ENCODE measurements around the gene MAGEA12. TPM values are rescaled to one million over a fixed set of nuclear protein-coding genes. Genes with fewer than 3 reads are reported as not detected.

MAGEA12 gene, protein sequence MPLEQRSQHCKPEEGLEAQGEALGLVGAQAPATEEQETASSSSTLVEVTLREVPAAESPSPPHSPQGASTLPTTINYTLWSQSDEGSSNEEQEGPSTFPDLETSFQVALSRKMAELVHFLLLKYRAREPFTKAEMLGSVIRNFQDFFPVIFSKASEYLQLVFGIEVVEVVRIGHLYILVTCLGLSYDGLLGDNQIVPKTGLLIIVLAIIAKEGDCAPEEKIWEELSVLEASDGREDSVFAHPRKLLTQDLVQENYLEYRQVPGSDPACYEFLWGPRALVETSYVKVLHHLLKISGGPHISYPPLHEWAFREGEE
- total RNA-seq, result not detected in 2 replicates

DNA sequence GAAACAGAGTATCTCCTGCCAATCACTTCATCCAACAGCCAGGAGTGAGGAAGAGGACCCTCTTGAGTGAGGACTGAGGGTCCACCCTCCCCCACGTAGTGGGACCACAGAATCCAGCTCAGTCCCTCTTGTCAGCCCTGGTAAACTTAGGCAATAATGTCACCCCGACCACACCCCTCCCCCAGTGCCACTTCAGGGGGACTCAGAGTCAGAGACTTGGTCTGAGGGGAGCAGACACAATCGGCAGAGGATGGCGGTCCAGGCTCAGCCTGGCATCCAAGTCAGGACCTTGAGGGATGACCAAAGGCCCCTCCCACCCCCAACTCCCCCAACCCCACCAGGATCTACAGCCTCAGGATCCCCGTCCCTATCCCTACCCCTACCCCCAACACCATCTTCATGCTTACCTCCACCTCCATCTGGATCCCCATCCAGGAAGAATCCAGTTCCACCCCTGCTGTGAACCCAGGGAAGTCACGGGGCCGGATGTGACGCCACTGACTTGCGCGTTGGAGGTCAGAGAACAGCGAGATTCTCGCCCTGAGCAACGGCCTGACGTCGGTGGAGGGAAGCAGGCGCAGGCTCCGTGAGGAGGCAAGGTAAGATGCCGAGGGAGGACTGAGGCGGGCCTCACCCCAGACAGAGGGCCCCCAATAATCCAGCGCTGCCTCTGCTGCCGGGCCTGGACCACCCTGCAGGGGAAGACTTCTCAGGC is at the start of gene MAGEA12, which contains the start of gene CSAG1:
MAGEA12 (plus strand) TSS at position 497 of the 715 bp plus-strand sequence. CDS start 2,405 bp downstream, outside the sequence.
CSAG1 (minus strand) TSS at position 461 of the 715 bp plus-strand sequence. CDS start 1,261 bp downstream, outside the sequence.

DNA sequence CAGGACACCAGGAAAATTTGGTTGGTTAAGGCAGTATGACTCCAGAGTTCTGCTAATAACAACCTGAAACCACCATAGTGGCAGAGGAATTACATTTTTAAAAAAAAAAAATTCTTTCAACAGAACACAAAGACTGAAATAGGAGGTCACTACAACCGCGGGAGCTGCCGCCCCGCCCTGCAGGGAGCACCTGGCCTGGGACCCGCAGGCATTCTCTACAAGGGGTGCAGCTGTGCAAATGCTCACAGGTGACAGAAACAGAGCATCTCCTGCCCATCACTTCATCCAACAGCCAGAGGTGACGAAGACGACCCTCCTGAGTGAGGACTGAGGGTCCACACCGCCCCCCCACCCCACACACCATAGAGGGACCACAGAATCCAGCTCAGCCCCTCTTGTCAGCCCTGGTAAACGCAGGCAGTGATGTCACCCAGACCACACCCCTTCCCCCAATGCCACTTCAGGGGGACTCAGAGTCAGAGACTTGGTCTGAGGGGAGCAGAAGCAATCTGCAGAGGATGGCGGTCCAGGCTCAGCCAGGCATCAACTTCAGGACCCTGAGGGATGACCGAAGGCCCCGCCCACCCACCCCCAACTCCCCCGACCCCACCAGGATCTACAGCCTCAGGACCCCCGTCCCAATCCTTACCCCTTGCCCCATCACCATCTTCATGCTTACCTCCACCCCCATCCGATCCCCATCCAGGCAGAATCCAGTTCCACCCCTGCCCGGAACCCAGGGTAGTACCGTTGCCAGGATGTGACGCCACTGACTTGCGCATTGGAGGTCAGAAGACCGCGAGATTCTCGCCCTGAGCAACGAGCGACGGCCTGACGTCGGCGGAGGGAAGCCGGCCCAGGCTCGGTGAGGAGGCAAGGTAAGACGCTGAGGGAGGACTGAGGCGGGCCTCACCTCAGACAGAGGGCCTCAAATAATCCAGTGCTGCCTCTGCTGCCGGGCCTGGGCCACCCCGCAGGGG is 35.3 kb upstream of the MAGEA12 start, which contains the start of gene MAGEA3:
MAGEA3 (plus strand) TSS at position 843 of the 980 bp plus-strand sequence. CDS start 2,039 bp downstream, outside the sequence.

DNA sequence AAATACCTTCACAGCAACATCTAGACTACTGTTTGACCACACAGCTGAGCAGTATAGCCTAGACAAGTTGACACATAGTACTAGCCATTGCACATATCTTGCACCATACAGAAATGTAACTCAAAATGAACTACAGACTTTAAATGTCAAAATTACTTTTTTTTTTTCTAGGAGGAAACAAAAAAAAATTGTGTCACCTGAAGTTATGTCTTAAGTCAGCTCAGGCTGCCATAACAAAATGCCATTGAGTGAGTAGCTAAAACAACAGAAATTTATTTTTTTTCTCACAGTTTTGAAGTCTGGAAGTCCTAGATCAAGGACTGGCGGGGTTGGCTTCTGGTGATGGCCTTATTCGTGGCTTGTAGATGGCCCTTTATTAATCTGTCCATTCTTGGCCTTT is 24.4 kb upstream of the MAGEA12 start, which contains the start of gene CSAG2:
CSAG2 (minus strand) TSS at position 101 of the 400 bp plus-strand sequence. CDS start 161 bp downstream, outside the sequence.

DNA sequence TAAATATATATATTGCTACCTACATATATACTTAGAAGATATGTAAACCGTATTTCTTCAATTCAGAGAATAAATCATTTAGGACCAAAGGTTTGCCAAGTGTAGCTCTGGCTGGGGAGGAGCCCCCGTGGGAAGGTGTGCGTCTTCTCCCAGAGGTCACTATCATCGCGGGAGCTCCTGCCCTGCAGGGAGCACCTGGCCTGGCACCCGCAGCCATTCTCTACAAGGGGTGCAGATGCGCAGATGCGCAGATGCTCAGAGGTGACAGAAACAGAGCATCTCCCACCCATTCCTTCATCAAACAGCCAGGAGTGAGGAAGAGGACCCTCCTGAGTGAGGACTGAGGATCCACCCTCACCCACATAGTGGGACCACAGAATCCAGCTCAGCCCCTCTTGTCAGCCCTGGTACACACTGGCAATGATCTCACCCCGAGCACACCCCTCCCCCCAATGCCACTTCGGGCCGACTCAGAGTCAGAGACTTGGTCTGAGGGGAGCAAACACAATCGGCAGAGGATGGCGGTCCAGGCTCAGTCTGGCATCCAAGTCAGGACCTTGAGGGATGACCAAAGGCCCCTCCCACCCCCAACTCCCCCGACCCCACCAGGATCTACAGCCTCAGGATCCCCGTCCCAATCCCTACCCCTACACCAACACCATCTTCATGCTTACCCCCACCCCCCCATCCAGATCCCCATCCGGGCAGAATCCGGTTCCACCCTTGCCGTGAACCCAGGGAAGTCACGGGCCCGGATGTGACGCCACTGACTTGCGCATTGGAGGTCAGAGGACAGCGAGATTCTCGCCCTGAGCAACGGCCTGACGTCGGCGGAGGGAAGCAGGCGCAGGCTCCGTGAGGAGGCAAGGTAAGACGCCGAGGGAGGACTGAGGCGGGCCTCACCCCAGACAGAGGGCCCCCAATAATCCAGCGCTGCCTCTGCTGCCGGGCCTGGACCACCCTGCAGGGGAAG is 19.5 kb upstream of the MAGEA12 start, which contains the start of gene MAGEA2B:
MAGEA2B (plus strand) TSS at position 814 of the 973 bp plus-strand sequence. CDS start 2,479 bp downstream, outside the sequence.

DNA sequence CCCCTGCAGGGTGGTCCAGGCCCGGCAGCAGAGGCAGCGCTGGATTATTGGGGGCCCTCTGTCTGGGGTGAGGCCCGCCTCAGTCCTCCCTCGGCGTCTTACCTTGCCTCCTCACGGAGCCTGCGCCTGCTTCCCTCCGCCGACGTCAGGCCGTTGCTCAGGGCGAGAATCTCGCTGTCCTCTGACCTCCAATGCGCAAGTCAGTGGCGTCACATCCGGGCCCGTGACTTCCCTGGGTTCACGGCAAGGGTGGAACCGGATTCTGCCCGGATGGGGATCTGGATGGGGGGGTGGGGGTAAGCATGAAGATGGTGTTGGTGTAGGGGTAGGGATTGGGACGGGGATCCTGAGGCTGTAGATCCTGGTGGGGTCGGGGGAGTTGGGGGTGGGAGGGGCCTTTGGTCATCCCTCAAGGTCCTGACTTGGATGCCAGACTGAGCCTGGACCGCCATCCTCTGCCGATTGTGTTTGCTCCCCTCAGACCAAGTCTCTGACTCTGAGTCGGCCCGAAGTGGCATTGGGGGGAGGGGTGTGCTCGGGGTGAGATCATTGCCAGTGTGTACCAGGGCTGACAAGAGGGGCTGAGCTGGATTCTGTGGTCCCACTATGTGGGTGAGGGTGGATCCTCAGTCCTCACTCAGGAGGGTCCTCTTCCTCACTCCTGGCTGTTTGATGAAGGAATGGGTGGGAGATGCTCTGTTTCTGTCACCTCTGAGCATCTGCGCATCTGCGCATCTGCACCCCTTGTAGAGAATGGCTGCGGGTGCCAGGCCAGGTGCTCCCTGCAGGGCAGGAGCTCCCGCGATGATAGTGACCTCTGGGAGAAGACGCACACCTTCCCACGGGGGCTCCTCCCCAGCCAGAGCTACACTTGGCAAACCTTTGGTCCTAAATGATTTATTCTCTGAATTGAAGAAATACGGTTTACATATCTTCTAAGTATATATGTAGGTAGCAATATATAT is 20.4 kb downstream of the MAGEA12 start, which contains the start of gene MAGEA2:
MAGEA2 (minus strand) TSS at position 157 of the 965 bp plus-strand sequence. CDS start 2,479 bp downstream, outside the sequence.

DNA sequence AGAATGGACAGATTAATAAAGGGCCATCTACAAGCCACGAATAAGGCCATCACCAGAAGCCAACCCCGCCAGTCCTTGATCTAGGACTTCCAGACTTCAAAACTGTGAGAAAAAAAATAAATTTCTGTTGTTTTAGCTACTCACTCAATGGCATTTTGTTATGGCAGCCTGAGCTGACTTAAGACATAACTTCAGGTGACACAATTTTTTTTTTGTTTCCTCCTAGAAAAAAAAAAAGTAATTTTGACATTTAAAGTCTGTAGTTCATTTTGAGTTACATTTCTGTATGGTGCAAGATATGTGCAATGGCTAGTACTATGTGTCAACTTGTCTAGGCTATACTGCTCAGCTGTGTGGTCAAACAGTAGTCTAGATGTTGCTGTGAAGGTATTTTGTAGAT is 25.4 kb downstream of the MAGEA12 start, which contains the start of gene CSAG3:
CSAG3 (plus strand) TSS at position 301 of the 400 bp plus-strand sequence.

DNA sequence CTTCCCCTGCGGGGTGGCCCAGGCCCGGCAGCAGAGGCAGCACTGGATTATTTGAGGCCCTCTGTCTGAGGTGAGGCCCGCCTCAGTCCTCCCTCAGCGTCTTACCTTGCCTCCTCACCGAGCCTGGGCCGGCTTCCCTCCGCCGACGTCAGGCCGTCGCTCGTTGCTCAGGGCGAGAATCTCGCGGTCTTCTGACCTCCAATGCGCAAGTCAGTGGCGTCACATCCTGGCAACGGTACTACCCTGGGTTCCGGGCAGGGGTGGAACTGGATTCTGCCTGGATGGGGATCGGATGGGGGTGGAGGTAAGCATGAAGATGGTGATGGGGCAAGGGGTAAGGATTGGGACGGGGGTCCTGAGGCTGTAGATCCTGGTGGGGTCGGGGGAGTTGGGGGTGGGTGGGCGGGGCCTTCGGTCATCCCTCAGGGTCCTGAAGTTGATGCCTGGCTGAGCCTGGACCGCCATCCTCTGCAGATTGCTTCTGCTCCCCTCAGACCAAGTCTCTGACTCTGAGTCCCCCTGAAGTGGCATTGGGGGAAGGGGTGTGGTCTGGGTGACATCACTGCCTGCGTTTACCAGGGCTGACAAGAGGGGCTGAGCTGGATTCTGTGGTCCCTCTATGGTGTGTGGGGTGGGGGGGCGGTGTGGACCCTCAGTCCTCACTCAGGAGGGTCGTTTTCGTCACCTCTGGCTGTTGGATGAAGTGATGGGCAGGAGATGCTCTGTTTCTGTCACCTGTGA is 36.2 kb downstream of the MAGEA12 start, which contains the start of gene MAGEA6:
MAGEA6 (minus strand) TSS at position 141 of the 741 bp plus-strand sequence. CDS start 2,039 bp downstream, outside the sequence.

Other genes starting within 250 kb of the MAGEA12 start
- gene GABRQ, start 95.9 kb upstream of the MAGEA12 start, total RNA-seq, result not detected in 2 replicates
- gene MAGEA3, start 35.0 kb upstream of the MAGEA12 start, total RNA-seq, result not detected in 2 replicates
- not detected in 2 replicates for gene CSAG2, start 24.5 kb upstream of the MAGEA12 start, total RNA-seq
- not detected in 2 replicates for gene MAGEA2B, start 19.1 kb upstream of the MAGEA12 start, total RNA-seq
- not detected in 2 replicates for gene CSAG1, start within 50 bp of the MAGEA12 start, total RNA-seq
- gene MAGEA2, start 20.1 kb downstream of the MAGEA12 start, total RNA-seq, result not detected in 2 replicates
- gene CSAG3, start 25.5 kb downstream of the MAGEA12 start, total RNA-seq, result not detected in 2 replicates
- not detected in 2 replicates for gene MAGEA6, start 35.9 kb downstream of the MAGEA12 start, total RNA-seq
- 27.1 and 36.5 TPM in 2 replicates for gene CETN2, start 97.0 kb downstream of the MAGEA12 start, total RNA-seq
- gene NSDHL, start 97.3 kb downstream of the MAGEA12 start, total RNA-seq, result 21.7 and 25.9 TPM in 2 replicates
- gene ZNF185, start 164.3 kb downstream of the MAGEA12 start, total RNA-seq, result 4.6 and 5.0 TPM in 2 replicates